Panc1 (cell line): ENCODE results near the gene BNIP3. TPM values are rescaled to one million over a fixed set of nuclear protein-coding genes. Genes with fewer than 3 reads are reported as not detected.
"Not testable (repeated sequence)": the region's sequence is repeated elsewhere in the genome, so short reads cannot be mapped to it uniquely, and the experiment has no call there.

Source experiments
- ATAC-seq: fragments of 200-7000 bp; cut with Tn5 transposase; 2 replicates; pipeline ENCODE4 v1.9.1; 2020; ENCODE audit warnings: mild to moderate bottlenecking, moderate library complexity
- BruUV-seq: library from RNA; stranded (reverse); fragments of 400-500 nt; replicated peaks from 2 replicates; lab custom pipeline; 2021; lab: Mats Ljungman, UMichigan
- CTCF ChIA-PET: fragments of 300-600 bp; sonication (Branson Sonifier 250); formaldehyde crosslinking; loops from one replicate; lab custom pipeline; 2022; ENCODE audit warnings: antibody characterized with exemption; lab: Charles Lee
- POLR2A ChIA-PET: fragments of 300-600 bp; sonication (Branson Sonifier 250); formaldehyde crosslinking; loops from one replicate; lab custom pipeline; 2022; ENCODE audit warnings: antibody characterized with exemption; lab: Charles Lee
- DNase-seq: peaks from one replicate; pipeline ENCODE4 v3.0.0-alpha.2; 2010; ENCODE audit warnings: low read depth, low spot score
- H3K27ac ChIP-seq: 2 replicates; pipeline ENCODE4 v1.5.1; 2011; ENCODE audit warnings: mild to moderate bottlenecking, low read length, inconsistent platforms
- H3K27me3 ChIP-seq: fragments of 200-500 bp; sonication (Bioruptor generic); 2 replicates; pipeline ENCODE4 v1.6.0; 2014; ENCODE audit warnings: low read length, inconsistent platforms; ENCODE audit not compliant: control insufficient read depth, insufficient read depth
- H3K36me3 ChIP-seq: fragments of 200-500 bp; sonication (Bioruptor generic); 2 replicates; pipeline ENCODE4 v1.5.1; 2014; ENCODE audit warnings: inconsistent platforms, mild to moderate bottlenecking, low read length, moderate library complexity; ENCODE audit not compliant: control insufficient read depth, insufficient read depth
- H3K4me1 ChIP-seq: 2 replicates; pipeline ENCODE4 v1.5.1; 2011; ENCODE audit warnings: inconsistent platforms, mild to moderate bottlenecking, low read length, moderate library complexity; ENCODE audit not compliant: control insufficient read depth, insufficient read depth
- H3K4me3 ChIP-seq, 2 experiments: 2 replicates each; pipeline ENCODE4 v1.5.1; 2011 to 2012; ENCODE audit warnings: low read depth in 2 of 2, low read length in 2 of 2, mild to moderate bottlenecking in 2 of 2, inconsistent platforms in 1 of 2, moderate library complexity in 1 of 2
- H3K9me3 ChIP-seq: fragments of 200-500 bp; sonication (Bioruptor generic); 2 replicates; pipeline ENCODE4 v1.5.1; 2014; ENCODE audit warnings: low read depth, mild to moderate bottlenecking, inconsistent platforms, low read length, moderate library complexity; ENCODE audit not compliant: control insufficient read depth, insufficient read depth
- CTCF ChIP-seq: fragments of 450-650 bp; IDR thresholded peaks from 2 replicates; pipeline ENCODE4 v1.5.1; 2017; ENCODE audit warnings: mild to moderate bottlenecking
- POLR2AphosphoS5 ChIP-seq: IDR thresholded peaks from 2 replicates; pipeline ENCODE4 v1.6.1; 2012; ENCODE audit warnings: mild to moderate bottlenecking, low read depth, low read length, moderate library complexity
- REST ChIP-seq, 2 experiments: IDR thresholded peaks; 2 replicates each; pipeline ENCODE4 v1.6.1; 2011 to 2012; ENCODE audit warnings: low read depth in 2 of 2, control low read depth in 1 of 2, low read length in 1 of 2, mild to moderate bottlenecking in 1 of 2, moderate library complexity in 1 of 2; ENCODE audit not compliant: insufficient read depth in 1 of 2
- SIN3A ChIP-seq: IDR thresholded peaks from 2 replicates; pipeline ENCODE4 v1.6.1; 2012; ENCODE audit warnings: low read depth, mild to moderate bottlenecking, low read length, moderate library complexity, borderline replicate concordance; ENCODE audit not compliant: insufficient read depth
- TCF7L2 ChIP-seq: IDR thresholded peaks from 2 replicates; pipeline ENCODE4 v1.6.1; 2011; ENCODE audit warnings: mild to moderate bottlenecking, low read depth, low read length, inconsistent platforms
- in situ Hi-C: cut with HindIII; loops from 2 replicates; pipeline ENCODE4 v1.10.0; 2016; ENCODE audit warnings: low sequenced_read_pairs, low pct_unique_long_range_greater_than_20kb
- intact Hi-C: fragments of 100-400 bp; cut with micrococcal nuclease; formaldehyde crosslinking; loops from one replicate; pipeline ENCODE4 v1.10.0; 2022; ENCODE audit not compliant: unreplicated experiment
- total RNA-seq: library from RNA; stranded (reverse); gene quantifications from one replicate; pipeline ENCODE4 v1.2.1, GENCODE V29; 2021; ENCODE audit not compliant: unreplicated experiment

BNIP3 gene
- total RNA-seq, 1 experiment from 2014 or later: 67.8 TPM

GRCh38 chr10:131920693-131921092 lies 61.0 kb downstream of the BNIP3 start:
- CTCF ChIA-PET: no interaction called here
- Histone ChIP-seq H3K4me3 (no peak overlapping the region), H3K27me3 (no peaks in the 10 kb centered on the region), H3K36me3 (no peaks in the 10 kb centered on the region), H3K9me3 (peaks cover 3% of the 10 kb centered on the region; the same call in 1 of the 2 replicates), H3K27ac (no peak overlapping the region), H3K4me1 (no peaks in the 10 kb centered on the region; the same call in 1 of the 2 replicates)
- POLR2A ChIA-PET: no interaction called here
- ATAC-seq: no peak; the same call in 1 of the 2 replicates
- no TSS peak for BruUV-seq
- intact Hi-C loops: no loop called here
- TF ChIP-seq TCF7L2: no peak
- DNase-seq: no peak
- in situ Hi-C loops: no loop called here

- Histone ChIP-seq H3K4me3 (no peak overlapping the region), H3K27ac (no peak overlapping the region), H3K36me3 (no peaks in the 10 kb centered on the region), H3K9me3 (peaks cover 3% of the 10 kb centered on the region; the same call in 1 of the 2 replicates), H3K27me3 (no peaks in the 10 kb centered on the region), H3K4me1 (no peaks in the 10 kb centered on the region; the same call in 1 of the 2 replicates)
- CTCF ChIA-PET: no interaction called here
- in situ Hi-C loops (no loop called here), intact Hi-C loops (no loop called here)
- no peak for TF ChIP-seq POLR2AphosphoS5
- TF ChIP-seq REST (IDR thresholded peaks at IDR 0.05; ENCODE audit: insufficient read depth in 1 of 2, low read depth in 2 of 2, low read length in 1 of 2): no peak
- no peak for TF ChIP-seq SIN3A
- no peak for TF ChIP-seq CTCF
- TF ChIP-seq TCF7L2: no peak
- DNase-seq (no peak), ATAC-seq (no peak)
- no TSS peak for BruUV-seq
- POLR2A ChIA-PET: no interaction called here
Measured at GRCh38 chr10:131920151-131920550, 61.6 kb downstream of the BNIP3 start.

- BruUV-seq, in situ Hi-C loops, CTCF ChIA-PET, intact Hi-C loops, ATAC-seq, POLR2A ChIA-PET, H3K4me1 ChIP-seq, DNase-seq, H3K36me3 ChIP-seq, H3K4me3 ChIP-seq, H3K27me3 ChIP-seq, H3K27ac ChIP-seq, H3K9me3 ChIP-seq: not testable (repeated sequence)
Measured at GRCh38 chr10:131919461-131919860, 62.3 kb downstream of the BNIP3 start.

Other genes starting within 250 kb of the BNIP3 start
- gene PPP2R2D, start 80.9 kb downstream of the BNIP3 start, total RNA-seq: 41.0 TPM
- gene JAKMIP3, start 84.0 kb upstream of the BNIP3 start, total RNA-seq: 1.5 TPM
- 9.9 TPM for gene DPYSL4, start 205.0 kb upstream of the BNIP3 start, total RNA-seq